Measurements from ENCODE around the gene FRRS1L.
"Not testable (repeated sequence)": the region's sequence is repeated elsewhere in the genome, so short reads cannot be mapped to it uniquely, and the experiment has no call there.

Gene FRRS1L

DNA sequence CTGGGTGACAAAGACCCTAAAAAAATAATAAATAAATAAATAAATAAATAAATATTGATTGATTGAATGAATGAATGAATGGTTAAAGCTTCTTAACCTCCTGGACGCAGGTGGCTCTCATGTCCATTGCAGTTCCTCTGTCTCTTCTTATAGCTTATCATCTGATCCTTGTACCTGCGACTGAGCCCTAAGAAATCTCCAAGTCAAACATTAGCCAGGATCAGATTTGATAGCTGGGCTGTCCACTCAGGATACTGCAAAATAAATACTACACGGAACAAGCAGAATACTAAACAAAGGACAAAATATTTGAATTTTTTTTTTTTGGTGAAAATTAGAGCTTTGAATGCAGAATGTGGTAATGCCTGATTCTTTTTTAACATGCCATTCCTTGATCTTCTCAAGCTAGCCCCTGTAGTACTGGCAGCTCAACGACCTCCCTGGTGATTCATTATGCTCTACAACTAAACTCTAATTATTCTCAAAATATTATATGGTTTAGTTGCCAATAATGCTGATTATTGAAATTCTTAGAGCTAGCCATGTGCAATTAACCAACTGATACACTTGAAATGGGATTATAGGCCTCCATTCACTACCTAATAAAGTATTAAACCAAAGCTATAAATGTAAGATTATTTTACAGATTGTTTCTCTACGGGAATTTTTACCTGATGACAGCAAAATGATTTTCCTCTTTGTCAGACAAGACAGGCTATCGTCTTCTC lies 37.4 kb downstream of the FRRS1L start:
- DNase-seq (ENCODE audit: low read depth) = no peak

DNA sequence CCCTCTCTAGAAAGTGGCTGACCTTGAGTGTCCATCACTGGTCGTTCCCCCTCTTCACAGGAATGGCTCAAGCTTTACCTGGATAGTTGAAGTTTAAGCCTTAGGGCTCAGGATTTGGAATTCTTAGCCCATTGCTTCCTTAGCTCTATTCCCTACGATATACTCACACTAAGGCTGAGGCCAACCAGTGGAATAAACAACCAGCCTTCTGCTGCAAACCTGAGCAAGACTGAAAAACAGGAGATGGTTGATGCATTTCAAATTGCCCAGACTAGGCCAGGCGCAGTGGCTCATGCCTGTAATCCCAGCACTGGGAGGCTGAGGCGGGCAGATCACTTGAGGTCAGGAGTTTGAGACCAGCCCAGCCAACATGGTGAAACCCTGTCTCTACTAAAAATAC lies 40.4 kb downstream of the FRRS1L start:
- not testable (repeated sequence) for DNase-seq (ENCODE audit: low read depth)

DNA sequence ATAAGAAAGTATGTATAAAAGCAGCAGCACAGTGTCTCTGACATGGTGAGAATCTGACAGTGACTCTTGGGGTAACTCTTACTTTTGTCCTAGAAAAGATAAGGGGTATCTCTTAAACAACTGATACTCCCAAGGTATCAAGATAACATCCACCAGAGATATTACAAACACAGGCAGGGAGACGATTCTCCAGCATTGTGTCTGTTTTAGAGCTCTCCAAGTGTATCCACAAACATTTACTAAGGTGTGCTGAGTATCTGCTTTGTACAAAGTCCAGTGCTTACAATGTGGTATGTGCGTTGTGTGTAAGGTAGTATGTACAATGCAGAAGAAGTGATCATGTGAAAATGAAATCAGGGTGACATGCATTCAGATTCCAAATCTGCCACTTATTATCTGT lies 42.9 kb downstream of the FRRS1L start:
- DNase-seq (ENCODE audit: low read depth) = no peak

DNA sequence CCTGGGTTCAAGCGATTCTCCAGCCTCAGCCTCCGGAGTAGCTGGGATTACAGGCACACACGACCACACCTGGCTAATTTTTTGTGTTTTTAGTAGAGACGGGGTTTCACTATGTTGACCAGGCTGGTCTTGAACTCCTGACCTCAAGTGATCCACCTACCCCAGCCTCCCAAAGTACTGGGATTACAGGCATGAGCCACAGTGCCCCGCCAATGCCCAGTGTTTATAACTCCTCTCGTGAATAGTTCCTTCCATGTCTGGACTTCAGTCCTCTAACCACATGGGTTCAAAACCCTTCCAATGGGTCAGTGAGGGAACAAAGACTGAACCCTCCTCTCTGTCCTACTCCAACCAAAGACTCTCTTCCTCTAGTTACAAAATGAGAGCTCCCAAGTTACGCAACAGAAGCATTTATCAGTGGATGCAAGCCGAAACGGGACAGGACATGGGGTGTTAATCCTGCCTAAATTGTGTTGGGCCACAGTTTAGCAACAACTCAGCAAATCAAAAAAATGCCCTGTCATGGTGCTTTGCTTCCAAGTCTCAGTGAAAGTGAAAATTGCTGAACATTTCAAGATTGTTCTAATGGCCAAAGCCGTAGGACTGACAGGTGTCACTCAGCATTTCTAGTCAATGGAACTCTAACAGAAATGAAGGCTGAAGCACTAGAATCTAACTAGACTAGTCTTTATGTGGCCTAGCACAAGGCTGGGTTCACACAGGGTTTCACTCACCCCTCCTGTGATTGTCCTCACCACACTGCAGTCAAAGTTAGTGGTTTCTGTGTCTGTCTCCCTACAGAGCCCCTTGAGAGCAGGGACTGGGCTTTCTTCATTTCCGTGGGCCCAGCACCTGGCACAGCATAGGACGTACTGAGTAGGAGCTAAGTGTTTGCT lies 44.1 kb downstream of the FRRS1L start:
- no peak for DNase-seq (ENCODE audit: low read depth)

DNA sequence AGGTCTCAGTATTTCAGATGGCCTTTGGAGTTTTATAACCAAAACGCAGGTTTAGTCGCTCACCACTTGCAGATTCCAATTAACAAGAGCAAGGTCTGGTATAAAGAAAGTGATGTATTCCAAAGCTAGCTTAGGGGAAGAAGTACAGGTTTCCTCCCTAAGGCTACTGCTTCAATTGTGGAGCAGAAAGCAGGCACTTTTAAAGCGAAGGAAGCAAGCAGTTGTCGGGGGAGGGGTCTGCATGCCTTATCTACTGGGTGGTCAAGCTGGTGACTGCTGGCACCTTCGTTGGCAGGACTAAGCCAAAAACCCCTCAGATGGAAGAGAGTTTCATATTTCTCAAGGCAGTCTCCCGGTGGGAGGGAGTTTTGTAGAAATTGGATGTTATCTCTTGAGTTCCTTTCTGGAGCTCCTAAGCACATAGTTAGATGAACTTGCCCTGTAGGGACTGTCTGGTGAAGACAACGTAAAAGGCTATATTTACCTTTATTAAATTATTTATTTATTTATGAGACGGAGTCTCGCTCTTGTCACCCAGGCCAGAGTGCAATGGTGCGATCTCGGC lies 45.7 kb downstream of the FRRS1L start:
- no peak for DNase-seq (ENCODE audit: low read depth)

DNA sequence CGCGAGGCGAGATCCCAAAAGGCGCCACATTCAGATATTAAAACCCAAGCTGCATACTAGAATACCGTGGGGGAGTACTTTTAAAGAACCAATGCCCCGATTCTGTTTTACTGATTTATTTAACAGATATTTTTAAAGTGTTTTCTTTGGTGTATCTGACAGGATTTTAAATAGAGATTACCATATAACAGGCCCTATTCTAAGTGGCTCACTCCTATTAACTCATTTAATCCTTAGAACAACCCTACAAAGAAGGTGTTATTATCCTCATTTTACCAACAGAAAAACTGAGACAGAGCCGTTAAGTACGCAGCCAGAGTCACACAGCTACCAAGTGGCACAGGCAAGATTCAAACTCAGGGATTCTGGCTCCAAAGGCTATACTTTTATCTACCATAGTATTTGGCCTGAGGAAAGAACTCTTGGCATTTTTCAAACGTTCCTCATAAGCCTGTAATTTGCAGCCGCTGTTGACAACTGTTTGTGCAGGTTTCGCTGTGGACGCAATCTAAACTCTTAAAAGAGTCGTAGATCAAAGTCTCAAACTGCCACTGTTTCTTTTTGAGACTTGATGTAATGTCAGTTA lies 46.8 kb downstream of the FRRS1L start:
- DNase-seq (ENCODE audit: low read depth) = no peak

DNA sequence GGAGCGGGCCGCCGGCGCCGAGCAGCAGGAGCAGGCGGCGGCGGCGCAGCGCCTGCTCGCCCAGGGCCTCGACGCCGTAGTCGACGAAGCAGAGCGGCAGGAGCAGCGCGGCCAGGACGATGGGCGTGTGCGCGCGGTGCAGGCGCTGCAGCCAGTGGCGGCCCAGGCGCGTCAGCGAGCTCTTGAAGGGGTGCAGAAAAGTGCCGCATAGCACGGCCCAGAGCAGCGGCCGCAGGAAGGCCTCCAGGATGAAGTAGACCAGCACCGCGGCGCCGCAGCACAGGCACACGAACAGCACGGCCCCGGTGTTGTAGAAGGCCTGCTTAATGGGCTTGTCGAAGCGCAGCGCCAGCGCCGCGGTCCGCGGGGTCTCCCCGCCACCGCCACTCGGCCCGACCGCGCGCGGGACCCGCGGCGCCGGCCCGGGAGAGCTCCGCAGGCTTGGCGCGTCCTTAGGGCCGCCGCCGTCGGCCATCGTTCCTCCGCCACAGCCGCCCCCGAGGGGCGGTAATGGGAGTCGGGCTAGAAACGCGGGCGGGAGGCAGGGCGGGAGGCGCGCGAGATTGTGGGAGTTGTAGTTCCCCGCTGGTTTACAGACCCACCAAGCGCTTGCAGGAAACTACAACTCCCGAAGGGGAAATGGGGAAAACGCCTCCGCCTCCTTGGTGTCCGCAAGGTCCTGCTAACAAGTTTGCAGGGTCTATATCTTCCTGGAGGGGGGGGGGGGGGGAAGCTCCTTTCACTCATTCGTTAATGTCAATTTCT lies 47.4 kb downstream of the FRRS1L start, which contains the start of gene TMEM245:
TMEM245 (minus strand) TSS at position 509 of the 765 bp plus-strand sequence; CDS start at position 475, 34 bp downstream.
- peak; percentile 96 for DNase-seq (ENCODE audit: low read depth)

DNA sequence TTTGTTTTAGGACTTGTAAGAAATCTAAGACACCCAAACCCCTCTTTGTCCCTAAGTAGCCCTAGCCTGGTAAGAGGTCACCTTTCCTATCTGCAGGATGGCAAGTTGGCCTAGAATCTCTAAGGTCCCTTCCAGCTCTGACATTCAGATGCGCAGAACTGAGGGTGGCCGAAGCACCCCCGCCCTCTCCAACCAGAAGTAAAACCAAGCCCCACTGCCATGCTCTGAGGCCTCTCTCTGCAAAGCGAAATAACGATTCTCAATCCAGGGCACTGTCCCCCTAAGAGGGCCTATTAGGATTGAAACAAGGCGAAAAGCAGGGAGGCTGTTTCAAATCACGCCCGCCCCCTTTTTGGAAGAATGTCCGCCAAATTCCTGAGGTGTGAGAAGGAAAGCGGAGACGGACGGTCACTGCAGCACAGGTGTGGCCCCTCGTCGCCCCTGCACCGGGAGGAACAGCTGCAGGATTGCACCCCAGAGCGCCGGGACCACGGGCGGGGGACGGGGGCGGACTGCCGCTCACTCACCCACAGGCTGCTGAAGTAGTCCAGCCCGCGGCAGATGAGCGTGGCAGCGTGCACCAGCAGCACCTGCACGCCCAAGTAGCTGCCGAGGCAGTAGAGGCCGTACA lies 48.1 kb downstream of the FRRS1L start:
- DNase-seq (ENCODE audit: low read depth) = no peak

DNA sequence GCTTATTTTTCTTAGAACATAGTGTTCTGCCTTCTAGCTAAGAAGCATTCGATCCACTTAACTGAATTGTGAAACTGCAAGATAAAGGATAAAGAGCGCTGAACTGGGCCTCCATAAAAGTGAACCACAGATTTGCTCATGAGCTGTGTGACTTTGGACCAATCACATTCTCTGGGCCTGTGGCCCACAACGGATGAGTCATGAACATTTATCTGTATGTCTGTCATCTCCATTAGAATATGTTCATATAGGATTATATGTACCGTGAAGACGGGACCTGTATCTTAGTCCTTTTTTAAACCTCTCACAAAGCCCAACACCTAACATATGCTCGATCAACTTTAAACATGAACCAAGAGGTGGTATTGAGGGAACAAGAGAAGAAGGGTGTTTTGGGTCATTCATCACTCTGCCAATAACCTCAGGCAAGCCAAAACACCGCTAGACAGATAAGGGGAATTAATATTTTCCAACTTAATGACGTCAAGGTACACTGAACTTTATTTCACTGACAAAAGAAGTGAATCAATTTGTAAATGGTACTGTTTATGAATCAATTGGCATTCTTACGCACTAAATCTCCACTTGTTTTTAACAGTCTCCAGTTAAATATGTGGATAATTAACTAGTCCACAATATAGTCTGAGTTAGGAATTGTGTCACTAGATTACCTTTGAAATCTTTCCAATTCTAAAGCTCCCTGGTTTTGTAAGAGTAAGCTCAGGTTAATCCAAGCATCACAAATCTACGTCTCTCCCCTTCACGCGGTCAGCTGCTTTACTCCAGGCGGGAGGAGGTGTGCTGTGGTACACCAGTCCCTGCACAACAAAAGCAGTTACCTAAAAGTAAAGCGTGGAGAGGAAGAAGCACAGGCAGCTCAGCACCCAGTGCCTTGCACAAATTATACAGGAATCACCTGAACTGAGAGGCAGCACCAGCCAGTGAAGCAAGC lies 48.9 kb downstream of the FRRS1L start:
- DNase-seq (ENCODE audit: low read depth) = peak; percentile 86

DNA sequence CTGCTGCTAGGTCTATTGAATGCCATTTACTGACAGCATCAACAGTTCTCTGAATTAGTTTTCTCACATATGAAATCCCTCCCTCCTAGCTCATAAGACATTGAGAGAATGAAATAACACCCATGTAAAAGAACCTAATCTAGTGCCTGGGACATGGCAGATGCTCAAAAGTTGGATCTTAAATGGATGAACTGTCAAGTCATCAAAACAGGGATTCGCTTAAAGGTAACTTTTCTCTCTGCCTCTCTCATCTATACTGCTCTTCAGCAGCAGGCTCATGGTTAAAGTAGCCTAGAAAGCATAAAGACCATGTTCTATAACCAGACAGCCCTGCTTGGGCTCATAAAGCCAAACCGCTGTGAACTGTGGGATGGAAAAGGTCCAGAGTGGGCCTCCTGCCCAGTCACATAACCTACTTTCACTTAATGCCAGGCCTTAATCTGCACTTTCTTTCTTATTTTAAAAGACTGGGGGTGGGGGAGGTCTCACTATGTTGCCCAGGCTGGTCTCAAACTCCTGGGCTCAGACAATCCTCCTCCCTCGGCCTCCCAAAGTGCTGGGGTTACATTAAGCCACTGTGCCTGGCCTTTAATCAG lies 51.0 kb downstream of the FRRS1L start:
- DNase-seq (ENCODE audit: low read depth) = no peak

DNA sequence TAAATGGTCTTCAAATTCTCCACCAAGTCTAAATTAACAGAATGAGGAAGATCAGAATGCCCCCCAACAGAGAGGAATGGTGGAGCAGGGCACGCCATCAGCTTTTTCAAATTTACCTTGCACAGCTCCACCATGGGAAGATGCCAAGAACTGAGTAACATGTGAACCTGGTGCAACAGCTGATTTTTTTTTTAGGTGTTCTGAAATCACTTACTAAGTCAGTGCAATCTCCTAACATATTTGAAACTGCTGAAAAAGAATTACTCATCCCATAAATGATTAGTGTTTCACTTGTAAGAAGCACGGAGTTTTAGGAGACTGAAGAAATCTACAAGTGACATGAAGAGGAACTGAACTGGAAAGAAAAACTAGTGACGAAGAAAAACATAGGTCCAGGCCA lies 52.4 kb downstream of the FRRS1L start:
- DNase-seq (ENCODE audit: low read depth) = no peak

DNA sequence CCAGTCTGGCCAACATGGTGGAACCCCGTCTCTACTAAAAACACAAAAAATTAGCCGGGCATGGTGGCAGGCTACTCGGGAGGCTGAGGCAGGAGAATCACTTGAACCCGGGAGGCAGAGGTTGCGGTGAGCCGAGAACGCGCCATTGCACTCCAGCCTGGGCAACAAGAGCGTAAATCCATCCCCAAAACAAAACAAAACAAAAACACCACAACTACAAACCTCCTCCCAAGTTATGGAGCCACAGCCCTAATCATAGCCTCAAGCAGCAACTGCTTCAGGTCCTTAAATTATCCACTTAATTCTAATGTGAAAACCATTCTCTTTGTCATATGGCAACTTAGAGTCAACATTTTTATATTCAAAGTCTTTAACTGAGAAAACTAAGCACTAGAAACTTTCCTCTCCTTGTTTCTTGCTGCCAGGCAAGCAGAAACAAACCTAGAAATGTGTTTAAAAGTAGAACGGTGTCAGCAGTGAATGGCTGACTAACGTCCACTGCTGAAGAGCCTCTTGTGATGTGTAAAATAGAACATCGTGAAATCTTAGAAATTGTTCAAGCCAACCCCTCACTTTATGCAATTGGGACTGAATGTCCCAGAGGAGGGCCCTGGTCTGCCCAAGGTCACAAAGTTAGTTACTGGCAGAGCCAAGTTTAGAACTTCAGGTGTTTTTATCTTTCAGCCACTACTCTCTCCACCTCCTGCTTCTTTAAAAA lies 53.0 kb downstream of the FRRS1L start:
- no peak for DNase-seq (ENCODE audit: low read depth)

DNA sequence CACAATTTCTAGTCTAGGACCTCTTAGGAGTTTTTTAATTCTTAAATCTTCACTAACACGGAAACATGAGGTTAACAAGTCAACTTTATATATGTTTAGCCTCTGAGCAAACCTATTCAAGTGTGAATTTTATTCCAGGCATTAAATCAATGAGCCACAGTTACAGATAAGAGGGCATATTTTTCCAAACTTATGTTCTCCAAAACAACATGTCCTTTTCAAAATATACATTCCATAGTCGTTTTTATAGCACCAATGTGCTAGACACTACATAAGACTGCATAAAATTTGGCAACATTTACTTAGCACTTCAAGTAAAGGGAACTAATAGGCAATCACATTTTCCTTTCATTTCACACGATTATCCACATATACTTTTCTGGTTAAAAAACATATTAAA lies 53.8 kb downstream of the FRRS1L start:
- no peak for DNase-seq (ENCODE audit: low read depth)

DNA sequence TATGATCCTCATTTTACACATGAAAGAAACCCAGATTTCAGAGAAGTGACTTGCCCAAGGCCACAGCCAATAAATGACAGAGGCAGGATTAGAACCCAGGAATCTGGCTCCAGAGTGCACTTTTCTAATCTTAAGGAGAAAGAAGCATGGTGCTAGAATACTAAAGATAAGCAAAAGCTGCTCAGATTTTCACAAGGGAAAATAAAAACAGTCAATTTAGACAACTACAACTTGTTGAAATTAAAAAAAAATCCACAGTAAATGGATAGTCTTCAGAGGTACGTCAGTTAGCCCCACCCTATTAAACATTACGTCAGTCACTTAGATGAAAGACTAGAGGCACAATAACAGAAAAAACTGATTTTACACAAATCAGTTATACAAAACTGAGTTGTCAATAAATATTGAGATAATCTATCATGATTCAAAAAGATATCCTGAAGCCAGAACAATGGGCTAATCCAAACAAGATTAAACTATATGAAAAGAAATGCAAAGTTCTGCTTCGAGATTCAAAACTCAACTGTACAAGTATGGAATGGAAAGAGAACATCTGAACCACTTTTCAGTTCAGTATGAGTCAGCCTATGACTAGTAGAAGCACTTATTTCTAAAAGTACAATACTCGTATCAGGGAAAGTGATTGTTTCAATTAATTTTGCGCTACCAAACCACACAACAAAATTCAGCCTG lies 56.6 kb downstream of the FRRS1L start:
- DNase-seq (ENCODE audit: low read depth) = no peak

DNA sequence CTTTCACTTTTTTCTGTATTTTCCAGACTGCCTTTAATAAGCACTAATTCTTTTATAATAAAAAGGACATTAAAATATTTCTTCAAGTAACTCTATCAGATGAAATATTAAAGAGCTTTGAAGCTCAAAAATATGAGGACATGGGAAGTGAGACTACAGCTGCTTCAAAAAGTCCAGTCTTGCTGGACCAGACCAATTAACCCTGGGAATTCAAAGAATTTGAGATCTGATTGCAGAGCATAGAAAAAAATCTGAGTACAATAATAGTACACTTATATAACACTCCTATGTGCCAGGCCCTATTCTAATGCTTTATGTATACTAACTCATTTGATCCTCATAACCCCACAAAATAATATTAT lies 57.1 kb downstream of the FRRS1L start:
- DNase-seq (ENCODE audit: low read depth) = no peak

DNA sequence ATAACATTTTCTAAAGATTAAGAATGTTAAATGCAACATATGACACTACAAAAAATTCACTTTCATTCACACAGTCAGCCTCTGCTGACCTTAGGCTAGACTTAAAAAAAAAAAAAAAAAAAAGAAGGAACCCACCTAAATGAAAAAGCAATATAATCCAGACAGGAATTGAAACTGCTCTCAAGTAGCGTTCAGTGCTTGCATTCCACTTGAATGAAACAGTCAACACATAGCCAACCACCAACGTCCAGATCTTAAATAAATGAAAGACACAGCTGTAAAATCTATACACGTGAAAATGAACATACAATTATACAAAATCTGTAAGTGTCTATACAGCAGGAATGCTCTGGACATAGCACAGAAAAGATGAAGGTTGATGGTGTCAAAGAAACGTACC lies 58.7 kb downstream of the FRRS1L start:
- no peak for DNase-seq (ENCODE audit: low read depth)

DNA sequence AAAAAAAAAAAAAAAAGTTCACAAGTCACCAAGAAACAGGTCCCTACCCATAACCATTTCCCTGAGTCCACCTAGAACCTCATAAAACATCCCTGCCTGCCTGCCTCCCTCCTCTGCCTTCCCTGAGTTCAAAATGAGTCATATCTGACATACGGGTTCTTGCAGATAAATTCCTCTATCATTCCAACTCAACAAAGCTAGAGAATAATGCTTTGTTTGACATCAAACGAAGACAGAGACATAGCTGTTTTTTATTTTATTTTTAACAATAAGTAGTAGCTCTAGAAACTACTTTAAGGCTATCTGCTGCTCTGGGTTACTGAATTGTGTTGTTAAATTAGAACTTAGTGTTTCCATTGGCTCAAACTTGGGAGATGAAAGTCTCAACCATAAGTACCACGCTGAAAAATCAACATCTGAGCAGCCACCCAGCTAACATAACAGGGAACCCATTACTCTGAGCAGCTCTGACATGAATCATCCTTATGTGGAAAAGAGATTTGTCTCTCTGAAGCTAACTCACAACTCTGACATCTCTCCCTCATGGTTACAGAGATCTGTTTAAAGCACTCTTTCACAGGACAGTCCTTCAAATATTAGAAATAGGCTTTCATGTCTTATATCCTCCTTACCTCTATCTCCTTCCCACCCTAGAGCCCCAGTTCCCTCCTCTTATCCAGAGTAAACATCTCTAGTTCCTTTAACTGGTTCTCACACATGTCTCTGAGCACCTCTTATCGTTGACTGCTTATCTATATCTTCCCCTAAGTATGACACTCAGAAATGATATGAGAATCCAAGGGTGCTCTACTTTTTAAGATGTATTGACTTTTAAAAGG lies 59.4 kb downstream of the FRRS1L start:
- DNase-seq (ENCODE audit: low read depth) = no peak

DNA sequence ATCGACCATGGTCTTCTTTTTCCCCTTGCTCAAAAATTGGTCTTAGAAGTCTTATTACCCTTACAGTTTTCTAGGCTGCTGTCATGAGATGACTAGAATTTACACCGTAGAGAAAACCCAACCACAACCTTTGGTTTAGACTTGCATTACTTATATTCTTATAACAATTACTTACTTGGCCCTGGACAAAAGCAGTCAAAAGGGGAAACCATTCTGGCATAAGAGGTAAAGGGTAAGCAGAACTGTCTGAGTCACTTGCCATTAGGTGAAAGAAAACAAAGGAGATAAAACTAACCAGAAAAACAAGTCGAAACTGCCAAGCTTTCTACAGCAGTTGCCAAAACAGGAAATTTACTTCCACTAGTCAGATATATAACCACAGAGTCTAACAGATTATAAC lies 65.2 kb downstream of the FRRS1L start:
- DNase-seq (ENCODE audit: low read depth) = no peak
